Prostate gland (tissue), 2 donors: ENCODE data around the gene PPFIA3. TPM values are rescaled to one million over a fixed set of nuclear protein-coding genes. Genes with fewer than 3 reads are reported as not detected.
A peak's percentile ranks its signal among the peaks of the same experiment; 100 is the strongest.

Experiments
- DNase-seq: peaks from one replicate; pipeline ENCODE4 v3.0.0-alpha.2; 2019; ENCODE audit warnings: low spot score
- H3K27ac ChIP-seq, 2 donors: fragments of 200-600 bp; sonication (generic); 2 replicates each; pipeline ENCODE4 v1.5.1; 2017 to 2019
- H3K27me3 ChIP-seq: fragments of 200-600 bp; sonication (generic); replicated peaks from 2 replicates; pipeline ENCODE4 v1.5.1; 2019; ENCODE audit not compliant: insufficient read depth
- H3K36me3 ChIP-seq, 2 donors: fragments of 200-600 bp; sonication (generic); 1 replicate in 1 of 2; 2 replicates in 1 of 2; pipeline versions ENCODE4 v1.5.1 to v1.8.1; 2017 to 2019
- H3K4me1 ChIP-seq: fragments of 200-600 bp; sonication (generic); replicated peaks from 2 replicates; pipeline ENCODE4 v1.5.1; 2019
- H3K4me3 ChIP-seq, 2 donors: fragments of 200-600 bp; sonication (generic); 2 replicates each; pipeline ENCODE4 v1.5.1; 2017 to 2019
- H3K9me3 ChIP-seq: fragments of 200-600 bp; sonication (generic); 2 replicates; pipeline ENCODE4 v1.5.1; 2017
- CTCF ChIP-seq, 4 experiments: fragments of 200-600 bp in 2 of 4; fragments of 450-650 bp in 2 of 4; sonication (generic) in 2 of 4; IDR thresholded peaks; 1 replicate in 3 of 4; 2 replicates in 1 of 4; pipeline ENCODE4 v1.5.1; 2016 to 2019; ENCODE audit warnings: antibody characterized with exemption in 4 of 4, mild to moderate bottlenecking in 2 of 4, moderate library complexity in 2 of 4
- POLR2A ChIP-seq: fragments of 450-650 bp; IDR thresholded peaks from one replicate; pipeline ENCODE4 v1.6.1; 2016; ENCODE audit warnings: antibody characterized with exemption, mild to moderate bottlenecking
- POLR2AphosphoS5 ChIP-seq: sonication (generic); formaldehyde crosslinking; IDR thresholded peaks from one replicate; pipeline ENCODE4 v1.6.1; 2017; ENCODE audit warnings: antibody characterized with exemption
- WGBS: methylation state at CpG from one replicate; pipeline ENCODE4 v1.1.5; 2018; 5-methylcytosine and 5-hydroxymethylcytosine counted together
- intact Hi-C: fragments of 100-400 bp; cut with DNase I; formaldehyde crosslinking; loops from one replicate; pipeline ENCODE4 v1.14.2; 2022
- total RNA-seq, 2 donors: library from RNA; depleted of rRNA; stranded (reverse); fragments of >200 nt; gene quantifications; one replicate each; pipeline ENCODE4 v1.1.0, GENCODE V29; 2016

Gene PPFIA3
- total RNA-seq, 2 donors from 2014 or later, result 12.3 to 18.2 TPM

GRCh38 chr19:49152119-49152550 lies 32.8 kb downstream of the PPFIA3 start:
- Histone ChIP-seq H3K4me1 (peaks cover 3% of the 10 kb centered on the region), H3K4me3 (no peak overlapping the region), H3K27me3 (no peaks in the 10 kb centered on the region), H3K36me3 (no peaks in the 10 kb centered on the region), H3K27ac (peak overlapping the region; percentile 24 to 97), H3K9me3 (no peaks in the 10 kb centered on the region)
- TF ChIP-seq CTCF (IDR thresholded peaks at IDR 0.05), result no peak
- TF ChIP-seq POLR2AphosphoS5, result no peak
- WGBS, result 27% methylated on average over 9 of the region's 10 CpGs
- DNase-seq, result no peak
- intact Hi-C loops, result loop anchor here (5.0 kb wide), 1 partner anchor 35 kb away; the partner anchor contains the start of genes C19orf73 and PPFIA3

- DNase-seq, result no peak
- no peaks in the 10 kb centered on the region for H3K4me1 ChIP-seq
- WGBS, result 90% methylated on average over 10 of the region's 10 CpGs
- TF ChIP-seq POLR2A, result no peak
- TF ChIP-seq CTCF (IDR thresholded peaks at IDR 0.05), result no peak
- no peak for TF ChIP-seq POLR2AphosphoS5
- intact Hi-C loops, result loop anchor here (5.0 kb wide), 1 partner anchor 36 kb away; the partner anchor contains the start of genes C19orf73 and PPFIA3
- no peaks in the 10 kb centered on the region for H3K9me3 ChIP-seq
- no peaks in the 10 kb centered on the region for H3K27me3 ChIP-seq
- no peak overlapping the region for H3K4me3 ChIP-seq
- H3K27ac ChIP-seq, result no peak overlapping the region
- no peaks in the 10 kb centered on the region for H3K36me3 ChIP-seq
These were observed 33.9 kb downstream of the PPFIA3 start for GRCh38 chr19:49153167-49153809.

- WGBS, result 95% methylated on average over 6 of the region's 6 CpGs
- Histone ChIP-seq H3K4me1 (no peaks in the 10 kb centered on the region), H3K36me3 (no peaks in the 10 kb centered on the region), H3K4me3 (no peak overlapping the region), H3K27me3 (no peaks in the 10 kb centered on the region), H3K27ac (no peak overlapping the region), H3K9me3 (no peaks in the 10 kb centered on the region)
- DNase-seq, result no peak
- intact Hi-C loops, result loop anchor here (5.0 kb wide), 1 partner anchor 37 kb away; the partner anchor contains the start of genes C19orf73 and PPFIA3
- TF ChIP-seq POLR2AphosphoS5 (no peak), CTCF (IDR thresholded peaks at IDR 0.05) (no peak), POLR2A (no peak)
These were observed 34.9 kb downstream of the PPFIA3 start for GRCh38 chr19:49154279-49154678.

- no peaks in the 10 kb centered on the region for H3K36me3 ChIP-seq
- DNase-seq, result no peak
- WGBS, result 73% methylated on average over 19 of the region's 19 CpGs
These were observed 35.9 kb downstream of the PPFIA3 start, which contains the start of gene HRC for GRCh38 chr19:49155005-49155819. Gene HRC (minus strand): TSS chr19:49155396. CDS start chr19:49155237, 159 bp downstream.

More at GRCh38 chr19:49155005-49155819, 35.9 kb downstream of the PPFIA3 start, which contains the start of gene HRC:
- no peak for TF ChIP-seq POLR2AphosphoS5
- no peak for TF ChIP-seq POLR2A
- TF ChIP-seq CTCF (IDR thresholded peaks at IDR 0.05), result no peak
- intact Hi-C loops, result no loop called here
- H3K4me1 ChIP-seq, result no peaks in the 10 kb centered on the region
- H3K27me3 ChIP-seq, result no peaks in the 10 kb centered on the region
- no peak within 1 kb of the TSS for H3K27ac ChIP-seq
- H3K4me3 ChIP-seq, result no peak within 1 kb of the TSS
- no peaks in the 10 kb centered on the region for H3K9me3 ChIP-seq
